Forelimb muscle (tissue), 1 donor: ENCODE measurements around the gene HIP1. TPM values are rescaled to one million over a fixed set of nuclear protein-coding genes. Genes with fewer than 3 reads are reported as not detected.
"Not testable (repeated sequence)": the region's sequence is repeated elsewhere in the genome, so short reads cannot be mapped to it uniquely, and the experiment has no call there.

Experiments
- DNase-seq: peaks from one replicate; pipeline ENCODE4 v3.0.0-alpha.2; 2013; ENCODE audit warnings: low read depth
- polyA plus RNA-seq: library from polyadenylated mRNA; unstranded; fragments of 120-200 nt; gene quantifications from one replicate; pipeline ENCODE4 v1.2.1, GENCODE V29; 2013; ENCODE audit not compliant: insufficient read length

HIP1 gene
- polyA plus RNA-seq, 1 donor: 21.9 TPM

DNA sequence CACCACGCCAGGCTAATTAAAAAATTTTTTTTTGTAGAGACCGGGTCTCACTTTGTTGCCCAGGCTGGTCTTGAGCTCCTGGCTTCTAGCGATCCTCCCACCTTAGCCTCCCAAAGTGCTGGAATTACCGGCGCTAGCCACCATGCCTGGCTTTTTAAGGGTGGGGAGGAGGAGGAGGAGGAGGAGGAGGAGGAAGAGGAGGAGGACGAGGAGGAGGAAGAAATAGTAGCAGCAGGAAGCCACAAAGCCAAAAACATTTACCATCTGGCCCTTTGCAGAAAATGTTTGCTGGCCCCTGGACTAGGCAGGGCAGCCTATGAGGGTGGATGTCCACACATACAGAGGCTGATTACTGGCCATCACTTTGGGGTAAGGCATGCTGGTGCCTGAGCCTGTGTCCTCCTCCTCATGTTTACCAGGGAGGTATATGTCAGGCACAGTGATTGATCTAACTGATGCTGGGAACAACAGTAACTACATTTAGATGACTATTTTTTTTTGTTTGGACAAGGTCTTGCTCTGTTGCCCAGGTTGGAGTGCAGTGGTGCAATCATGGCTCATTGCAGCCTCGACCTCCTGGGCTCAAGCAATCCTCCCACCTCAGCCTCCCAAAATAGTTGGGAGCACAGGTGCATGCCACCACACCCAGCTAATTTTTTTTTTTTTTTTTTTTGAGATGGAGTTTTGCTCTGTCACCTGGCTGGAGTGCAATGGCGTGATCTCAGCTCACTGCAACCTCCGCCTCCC, 122.1 kb downstream of the HIP1 start:
- DNase-seq: no peak

DNA sequence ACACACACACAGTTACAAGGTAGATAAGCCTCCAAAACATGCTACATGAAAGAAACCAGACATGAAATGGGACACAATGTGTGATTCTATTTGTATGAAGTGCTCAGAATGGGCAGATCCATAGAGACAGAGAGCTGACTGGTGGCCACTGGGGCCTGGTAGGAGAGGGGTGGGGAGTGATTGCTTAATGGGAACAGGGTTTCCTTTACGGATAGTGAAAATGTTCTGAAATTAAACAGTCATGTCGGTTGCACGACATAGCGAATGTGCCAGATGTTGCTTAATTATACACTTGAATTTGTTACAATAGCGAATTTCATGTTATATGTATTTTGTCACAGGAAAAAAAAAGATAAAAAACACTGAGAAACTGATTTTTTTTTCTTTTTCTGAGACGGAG, 124.3 kb downstream of the HIP1 start:
- no peak for DNase-seq

GRCh38 chr7:75613351-75613750, 125.4 kb downstream of the HIP1 start:
- DNase-seq: no peak

DNA sequence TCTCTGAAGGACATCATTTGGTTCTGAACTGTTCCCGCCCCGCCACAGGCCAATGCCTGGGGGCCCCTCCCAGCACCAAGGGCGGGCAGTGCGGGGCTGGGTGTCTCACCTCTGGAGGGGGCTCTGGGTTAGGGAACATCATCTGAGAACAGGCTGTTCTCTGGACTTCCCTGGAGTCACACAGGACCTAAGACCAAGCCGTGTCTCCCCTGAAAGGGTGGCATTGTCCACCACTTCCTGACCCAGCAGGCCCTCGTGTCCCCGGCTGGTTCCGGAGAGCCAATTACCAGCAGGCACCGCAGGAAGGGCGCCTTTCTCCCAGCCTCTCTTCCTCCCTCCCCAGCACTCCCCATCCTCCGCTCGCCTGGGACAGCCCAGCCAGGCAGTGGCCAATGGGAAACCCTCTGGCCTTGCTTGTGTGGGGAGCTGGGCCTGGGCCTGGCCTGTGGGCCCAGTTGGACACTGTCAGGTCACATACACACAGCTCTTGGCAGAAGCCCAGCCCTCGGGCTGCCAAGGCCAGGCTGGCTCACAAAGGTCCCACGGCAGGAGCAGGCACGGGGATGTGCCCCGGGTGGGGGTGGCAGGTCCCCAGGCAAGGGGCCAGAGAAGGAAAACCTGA, 127.1 kb downstream of the HIP1 start:
- no peak for DNase-seq

DNA sequence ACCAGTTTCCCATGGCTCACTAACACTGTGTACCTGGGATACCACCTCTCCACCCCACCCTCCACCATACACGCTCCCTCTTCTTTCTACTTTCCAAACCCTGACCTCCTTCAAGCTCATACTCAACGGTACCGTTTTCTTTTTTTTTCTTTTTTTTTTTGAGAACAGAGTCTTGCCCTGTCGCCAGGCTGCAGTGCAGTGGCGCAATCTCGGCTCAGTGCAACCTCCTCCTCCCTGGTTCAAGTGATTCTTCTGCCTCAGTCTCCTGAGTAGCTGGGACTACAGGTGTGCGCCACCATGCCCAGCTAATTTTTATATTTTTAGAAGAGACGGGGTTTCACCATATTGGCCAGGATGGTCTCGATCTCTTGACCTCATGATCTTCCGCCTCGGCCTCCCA, 129.3 kb downstream of the HIP1 start:
- not testable (repeated sequence) for DNase-seq

- no peak for DNase-seq
Observed at GRCh38 chr7:75608451-75609122, 130.2 kb downstream of the HIP1 start.

- DNase-seq: no peak
Observed at GRCh38 chr7:75604408-75604807, 134.3 kb downstream of the HIP1 start.

GRCh38 chr7:75602831-75603230, 135.9 kb downstream of the HIP1 start:
- not testable (repeated sequence) for DNase-seq

DNA sequence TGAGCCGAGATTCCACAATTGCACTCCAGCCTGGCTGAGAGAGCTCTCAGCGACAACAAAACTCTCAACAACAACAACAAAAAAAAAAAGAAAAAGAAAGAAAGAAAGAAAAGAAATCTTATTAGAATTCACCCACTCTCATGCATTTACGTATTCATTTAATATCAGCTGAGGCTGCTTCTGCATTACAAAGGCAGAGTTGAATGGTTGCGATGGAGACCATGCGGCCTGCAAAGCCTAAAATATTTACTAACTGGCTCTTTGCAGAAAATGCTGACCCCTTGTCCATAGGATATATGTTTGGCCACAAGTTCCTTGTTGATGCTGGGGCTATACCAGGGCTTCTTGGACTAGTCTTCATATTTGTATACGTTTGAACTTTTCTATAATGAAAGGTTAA, 137.2 kb downstream of the HIP1 start:
- no peak for DNase-seq

GRCh38 chr7:75600748-75601147, 138.0 kb downstream of the HIP1 start:
- DNase-seq: not testable (repeated sequence)

- no peak for DNase-seq
Observed at GRCh38 chr7:75599244-75599781, 139.4 kb downstream of the HIP1 start.

DNA sequence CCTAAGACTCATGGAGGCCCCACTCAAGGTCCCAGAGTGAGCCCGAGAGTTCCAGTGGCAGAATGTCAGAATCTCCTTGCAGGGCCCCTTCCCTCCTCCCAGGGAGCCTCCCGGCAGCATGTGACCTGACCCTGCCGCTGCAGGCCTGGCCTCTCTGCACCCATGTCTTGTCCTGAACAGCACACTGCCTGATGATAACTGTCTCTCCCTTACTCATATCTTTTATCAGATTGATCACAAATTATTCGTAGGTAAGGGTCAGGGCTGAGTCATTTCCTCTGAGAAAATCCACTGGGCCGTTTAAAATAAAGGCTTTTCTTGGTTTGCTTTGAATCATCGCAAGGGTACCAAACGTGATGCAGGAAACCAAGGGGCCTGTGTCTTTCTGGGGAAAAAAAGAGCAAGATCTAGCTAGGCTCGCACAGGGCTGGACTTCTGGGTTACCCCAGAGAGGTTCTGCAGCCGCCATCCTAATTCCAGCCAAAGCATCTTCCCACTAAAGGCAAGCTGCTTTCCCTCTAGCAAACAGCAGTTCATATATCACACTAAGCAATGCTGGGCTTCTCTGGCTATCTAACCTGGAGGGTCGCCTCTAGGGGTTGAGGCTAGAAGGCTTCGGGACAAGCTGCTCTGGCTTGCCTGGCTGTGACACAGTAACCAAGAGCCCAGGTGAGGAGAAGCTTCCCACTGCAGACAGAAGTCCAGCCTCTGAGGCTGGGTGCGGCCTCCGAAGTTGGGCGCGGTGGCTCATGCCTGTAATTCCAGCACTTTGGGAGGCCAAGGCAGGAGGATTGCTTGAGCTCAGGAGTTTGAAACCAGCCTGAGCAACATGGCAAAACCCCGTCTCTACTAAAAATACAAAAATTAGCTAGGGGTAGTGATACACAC, 141.8 kb downstream of the HIP1 start:
- DNase-seq: no peak

DNA sequence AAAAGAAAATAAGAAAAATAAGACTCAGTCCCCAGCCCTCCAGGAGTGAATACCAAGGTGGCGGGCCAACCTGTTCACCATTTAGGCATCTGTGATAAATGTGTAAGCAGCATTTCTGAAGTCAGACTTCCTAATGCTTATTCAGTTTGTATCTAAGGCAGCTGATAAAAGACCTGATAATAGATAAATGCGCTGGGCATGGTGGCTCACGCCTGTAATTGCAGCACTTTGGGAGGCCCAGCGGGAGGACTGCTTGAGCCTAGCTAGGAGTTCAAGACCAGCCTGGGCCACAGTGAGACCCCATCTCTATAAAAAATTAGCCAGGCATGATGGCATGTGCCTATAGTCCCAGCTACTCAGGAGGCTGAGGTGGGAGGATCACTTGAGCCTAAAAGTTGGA, 143.0 kb downstream of the HIP1 start:
- DNase-seq: no peak

- DNase-seq: not testable (repeated sequence)
Observed at GRCh38 chr7:75593500-75594184, 145.1 kb downstream of the HIP1 start.

GRCh38 chr7:75591467-75592255, 147.1 kb downstream of the HIP1 start:
- no peak for DNase-seq

- DNase-seq: no peak
Observed at GRCh38 chr7:75590373-75591005, 148.3 kb downstream of the HIP1 start.

- no peak for DNase-seq
Observed at GRCh38 chr7:75584354-75584753, 154.4 kb downstream of the HIP1 start.

DNA sequence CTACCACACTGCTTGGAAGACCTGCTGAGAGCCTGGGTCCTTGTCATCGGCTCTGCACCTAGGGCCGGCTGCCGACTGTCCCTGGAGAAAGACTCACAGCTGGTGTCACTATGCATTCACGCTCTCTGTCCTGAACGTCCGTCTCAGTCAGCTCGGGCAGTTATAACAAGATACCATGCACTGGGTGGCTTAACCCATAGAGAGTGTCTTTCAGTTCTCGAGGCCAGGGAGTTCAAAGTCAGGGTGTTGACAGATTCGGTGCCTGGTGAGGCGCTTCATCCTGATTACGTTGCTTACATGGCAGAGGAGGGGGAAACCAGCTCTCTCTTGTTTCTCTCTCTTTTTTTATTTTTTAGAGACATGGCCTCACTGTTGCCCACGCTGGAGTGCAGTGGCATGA, 155.5 kb downstream of the HIP1 start:
- no peak for DNase-seq

GRCh38 chr7:75579899-75580298, 158.8 kb downstream of the HIP1 start:
- DNase-seq: no peak

DNA sequence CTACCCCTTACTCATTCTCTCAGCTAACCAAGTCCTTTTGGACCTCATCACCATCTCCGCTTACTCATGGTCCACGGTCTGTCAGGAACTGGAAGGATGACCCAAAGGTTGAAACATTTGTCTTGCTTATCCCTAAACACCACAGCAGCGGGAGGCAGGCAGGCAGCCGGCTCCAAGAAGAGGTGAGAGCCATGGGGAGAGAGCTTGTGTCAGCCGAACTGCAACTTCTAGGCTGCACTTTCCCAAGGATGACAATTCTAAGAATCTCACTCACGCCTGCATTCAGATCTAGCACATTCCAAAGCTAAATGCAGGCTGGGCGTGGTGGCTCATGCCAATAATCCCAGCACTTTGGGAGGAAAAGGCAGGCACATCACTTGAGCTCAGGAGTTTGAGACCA, 160.7 kb downstream of the HIP1 start:
- no peak for DNase-seq
